GM19463 (cell line): ENCODE data around the gene COLEC12.

Experiments used
- ATAC-seq: cut with Tn5 transposase; IDR thresholded peaks from one replicate; pipeline ENCODE4 v1.9.1; 2021; ENCODE audit warnings: mild to moderate bottlenecking, moderate library complexity; ENCODE audit not compliant: unreplicated experiment

The COLEC12 gene

GRCh38 chr18:392928-393573 lies 107.5 kb downstream of the COLEC12 start:
- no peak for ATAC-seq

- ATAC-seq = no peak
These were observed 109.6 kb downstream of the COLEC12 start for GRCh38 chr18:390741-391478.

- ATAC-seq = peak; percentile 79
These were observed 110.7 kb downstream of the COLEC12 start for GRCh38 chr18:389658-390357.

- no peak for ATAC-seq
These were observed 112.3 kb downstream of the COLEC12 start for GRCh38 chr18:388200-388599.

GRCh38 chr18:386994-387393 lies 113.5 kb downstream of the COLEC12 start:
- no peak for ATAC-seq

GRCh38 chr18:384897-385296 lies 115.6 kb downstream of the COLEC12 start:
- no peak for ATAC-seq

- no peak for ATAC-seq
These were observed 117.4 kb downstream of the COLEC12 start for GRCh38 chr18:383135-383534.

GRCh38 chr18:382423-382984 lies 118.0 kb downstream of the COLEC12 start:
- no peak for ATAC-seq

- no peak for ATAC-seq
These were observed 120.7 kb downstream of the COLEC12 start for GRCh38 chr18:379681-380330.

GRCh38 chr18:378079-378478 lies 122.4 kb downstream of the COLEC12 start:
- ATAC-seq = no peak

- no peak for ATAC-seq
These were observed 123.4 kb downstream of the COLEC12 start for GRCh38 chr18:377088-377487.

GRCh38 chr18:376311-376710 lies 124.2 kb downstream of the COLEC12 start:
- ATAC-seq = no peak

GRCh38 chr18:374721-375168 lies 125.8 kb downstream of the COLEC12 start:
- ATAC-seq = peak; percentile 83

GRCh38 chr18:373780-374179 lies 126.7 kb downstream of the COLEC12 start:
- ATAC-seq = no peak

GRCh38 chr18:371609-371982 lies 128.9 kb downstream of the COLEC12 start:
- ATAC-seq = no peak

GRCh38 chr18:370751-371608 lies 129.5 kb downstream of the COLEC12 start:
- ATAC-seq = no peak

GRCh38 chr18:369224-370015 lies 131.1 kb downstream of the COLEC12 start:
- no peak for ATAC-seq

GRCh38 chr18:366466-367061 lies 133.9 kb downstream of the COLEC12 start:
- no peak for ATAC-seq

GRCh38 chr18:365651-366050 lies 134.8 kb downstream of the COLEC12 start:
- ATAC-seq = no peak
